HEK293 (cell line): ENCODE measurements around the gene LAMP1.

Experiments
- CTCF ChIA-PET: fragments of 350-600 bp; formaldehyde crosslinking; extraction: SDS; loops from one replicate; lab custom pipeline; 2021; ENCODE audit warnings: antibody characterized with exemption; lab: Yijun Ruan, JAX
- POLR2A ChIA-PET: fragments of 300-600 bp; formaldehyde crosslinking; extraction: SDS; loops from one replicate; lab custom pipeline; 2020; ENCODE audit warnings: antibody characterized with exemption, inconsistent platforms; lab: Yijun Ruan, JAX
- H3K27ac ChIP-seq: fragments of 200-500 bp; sonication (Bioruptor generic); 2 replicates; pipeline ENCODE4 v1.5.1; 2014; ENCODE audit warnings: low read depth, low read length, control low read depth, inconsistent platforms; ENCODE audit errors: extremely low read depth
- H3K36me3 ChIP-seq, 2 experiments: fragments of 200-500 bp in 1 of 2; sonication (Bioruptor generic) in 1 of 2; 1 replicate in 1 of 2; 2 replicates in 1 of 2; pipeline ENCODE4 v1.5.1; 2014 to 2017; ENCODE audit warnings: inconsistent platforms in 2 of 2, low read length in 2 of 2; ENCODE audit not compliant: control insufficient read depth in 2 of 2, insufficient read depth in 1 of 2
- H3K4me1 ChIP-seq: fragments of 200-500 bp; sonication (Bioruptor generic); 2 replicates; pipeline ENCODE4 v1.5.1; 2014; ENCODE audit warnings: mild to moderate bottlenecking, low read length, inconsistent platforms; ENCODE audit not compliant: control insufficient read depth, insufficient read depth
- H3K4me3 ChIP-seq: 2 replicates; pipeline ENCODE4 v1.5.1; 2011; ENCODE audit warnings: low read depth, mild to moderate bottlenecking, control low read depth, low read length, moderate library complexity
- H3K9me3 ChIP-seq: fragments of 200-500 bp; sonication (Bioruptor generic); 2 replicates; pipeline ENCODE4 v1.5.1; 2014; ENCODE audit warnings: low read depth, low read length, inconsistent platforms; ENCODE audit not compliant: control insufficient read depth, insufficient read depth
- KLF16 ChIP-seq: fragments of 450-650 bp; formaldehyde crosslinking; IDR thresholded peaks from 2 replicates; pipeline ENCODE4 v1.5.1; 2017; ENCODE audit warnings: missing biosample characterization, missing genetic modification characterization
- MYNN ChIP-seq: fragments of 450-650 bp; formaldehyde crosslinking; IDR thresholded peaks from 2 replicates; pipeline ENCODE4 v1.5.1; 2016; ENCODE audit warnings: missing biosample characterization, missing genetic modification characterization, borderline replicate concordance
- TRIM28 ChIP-seq: IDR thresholded peaks from 2 replicates; pipeline ENCODE4 v1.6.1; 2011; ENCODE audit warnings: low read length, control low read depth, borderline replicate concordance
- ZIC2 ChIP-seq: fragments of 450-650 bp; formaldehyde crosslinking; IDR thresholded peaks from 2 replicates; pipeline ENCODE4 v1.5.1; 2016; ENCODE audit warnings: missing biosample characterization, missing genetic modification characterization
- ZNF114 ChIP-seq: fragments of 450-650 bp; formaldehyde crosslinking; IDR thresholded peaks from 2 replicates; pipeline ENCODE4 v1.5.0; 2017; ENCODE audit warnings: missing biosample characterization, missing genetic modification characterization
- ZNF121 ChIP-seq: fragments of 450-650 bp; formaldehyde crosslinking; IDR thresholded peaks from 2 replicates; pipeline ENCODE4 v1.5.1; 2016; ENCODE audit warnings: missing biosample characterization, missing genetic modification characterization
- ZNF133 ChIP-seq: fragments of 450-650 bp; formaldehyde crosslinking; IDR thresholded peaks from 2 replicates; pipeline ENCODE4 v1.5.1; 2016; ENCODE audit warnings: missing biosample characterization, missing genetic modification characterization
- ZNF146 ChIP-seq: fragments of 450-650 bp; formaldehyde crosslinking; IDR thresholded peaks from 2 replicates; pipeline ENCODE4 v1.5.1; 2016; ENCODE audit warnings: missing biosample characterization, missing genetic modification characterization
- ZNF184 ChIP-seq: fragments of 450-650 bp; IDR thresholded peaks from 2 replicates; pipeline ENCODE4 v1.5.1; 2018; ENCODE audit warnings: missing biosample characterization, mild to moderate bottlenecking, missing genetic modification characterization
- ZNF23 ChIP-seq: fragments of 450-650 bp; formaldehyde crosslinking; IDR thresholded peaks from 2 replicates; pipeline ENCODE4 v1.5.1; 2016; ENCODE audit warnings: missing biosample characterization, missing genetic modification characterization, borderline replicate concordance
- ZNF24 ChIP-seq: fragments of 450-650 bp; formaldehyde crosslinking; IDR thresholded peaks from 2 replicates; pipeline ENCODE4 v1.5.1; 2016; ENCODE audit warnings: missing biosample characterization, missing genetic modification characterization
- ZNF416 ChIP-seq: fragments of 450-650 bp; formaldehyde crosslinking; IDR thresholded peaks from 2 replicates; pipeline ENCODE4 v1.5.1; 2016; ENCODE audit warnings: missing biosample characterization, missing genetic modification characterization
- ZNF629 ChIP-seq: fragments of 450-650 bp; formaldehyde crosslinking; IDR thresholded peaks from 2 replicates; pipeline ENCODE4 v1.5.1; 2017; ENCODE audit warnings: missing biosample characterization, missing genetic modification characterization
- ZNF639 ChIP-seq: fragments of 450-650 bp; formaldehyde crosslinking; IDR thresholded peaks from 2 replicates; pipeline ENCODE4 v1.5.1; 2016; ENCODE audit warnings: missing biosample characterization, missing genetic modification characterization
- ZNF660 ChIP-seq: fragments of 450-650 bp; IDR thresholded peaks from 2 replicates; pipeline ENCODE4 v1.5.1; 2018; ENCODE audit warnings: missing biosample characterization, mild to moderate bottlenecking, missing genetic modification characterization
- ZNF76 ChIP-seq: fragments of 450-650 bp; formaldehyde crosslinking; IDR thresholded peaks from 2 replicates; pipeline ENCODE4; 2016; ENCODE audit warnings: low read depth, missing biosample characterization, missing genetic modification characterization, borderline replicate concordance
- ZSCAN16 ChIP-seq: fragments of 450-650 bp; formaldehyde crosslinking; IDR thresholded peaks from 2 replicates; pipeline ENCODE4 v1.5.1; 2016; ENCODE audit warnings: missing biosample characterization, missing genetic modification characterization

Gene LAMP1

GRCh38 chr13:113351514-113352026 is 54.5 kb downstream of the LAMP1 start:
- Histone ChIP-seq H3K27ac (no peak overlapping the region), H3K4me3 (no peak overlapping the region), H3K4me1 (no peaks in the 10 kb centered on the region)
- POLR2A ChIA-PET, result no interaction called here
- TF ChIP-seq ZNF639 (tag by site-specific recombination) (no peak), ZNF121 (tag by site-specific recombination) (no peak)
- TF ChIP-seq, all 188 proteins: peak for 0
- no peaks in the 10 kb centered on the region for H3K9me3 ChIP-seq
- CTCF ChIA-PET, result interaction anchor here (0.7 kb wide), 1 partner anchor 45 kb away, joined by 4 read pairs; no protein-coding TSS in a partner anchor
- H3K36me3 ChIP-seq, result peaks cover 0 to 36% of the 10 kb centered on the region in 2 experiments; a peak in 1 of 3 replicates

GRCh38 chr13:113353254-113353653 is 56.2 kb downstream of the LAMP1 start:
- no peaks in the 10 kb centered on the region for H3K9me3 ChIP-seq
- H3K27ac ChIP-seq, result no peak overlapping the region
- TF ChIP-seq ZNF133 (tag by site-specific recombination) (no peak), ZNF146 (tag by site-specific recombination) (peak; percentile 70; the same call in 1 of the 2 replicates)
- no peak overlapping the region for H3K4me3 ChIP-seq
- H3K36me3 ChIP-seq, result peaks cover 0 to 31% of the 10 kb centered on the region in 2 experiments; a peak in 1 of 3 replicates
- ChIA-PET CTCF (no interaction called here), POLR2A (no interaction called here)
- H3K4me1 ChIP-seq, result no peaks in the 10 kb centered on the region

GRCh38 chr13:113354831-113355610 is 58.0 kb downstream of the LAMP1 start:
- Histone ChIP-seq H3K27ac (no peak overlapping the region), H3K36me3 (peaks cover 0 to 18% of the 10 kb centered on the region in 2 experiments; a peak in 1 of 3 replicates), H3K4me3 (no peak overlapping the region), H3K9me3 (no peaks in the 10 kb centered on the region), H3K4me1 (no peaks in the 10 kb centered on the region; the same call in 1 of the 2 replicates)
- no peak for TF ChIP-seq ZNF24 (tag by site-specific recombination)
- TF ChIP-seq ZNF23 (tag by site-specific recombination), result no peak
- no peak for TF ChIP-seq MYNN (tag by site-specific recombination)
- TF ChIP-seq TRIM28, result no peak
- TF ChIP-seq ZNF416 (tag by site-specific recombination), result no peak
- TF ChIP-seq ZSCAN16 (tag by site-specific recombination), result no peak
- TF ChIP-seq ZNF76 (tag by site-specific recombination), result no peak
- no peak for TF ChIP-seq ZNF660
- TF ChIP-seq ZNF629, result no peak
- TF ChIP-seq ZNF184, result no peak
- TF ChIP-seq ZNF114 (tag by site-specific recombination), result no peak
- TF ChIP-seq ZNF146 (tag by site-specific recombination), result no peak
- ChIA-PET POLR2A (interaction anchor here (0.5 kb wide), 1 partner anchor 196 kb away, joined by 6 read pairs; no protein-coding TSS in a partner anchor), CTCF (no interaction called here)

- peak; percentile 33; the same call in 1 of the 2 replicates for TF ChIP-seq ZIC2
- TF ChIP-seq KLF16, result no peak
- ChIA-PET CTCF (no interaction called here), POLR2A (interaction anchor here (0.5 kb wide), 1 partner anchor 196 kb away, joined by 6 read pairs; no protein-coding TSS in a partner anchor)
- no peaks in the 10 kb centered on the region for H3K9me3 ChIP-seq
- no peak overlapping the region for H3K27ac ChIP-seq
- no peak overlapping the region for H3K4me3 ChIP-seq
- H3K4me1 ChIP-seq, result no peaks in the 10 kb centered on the region; the same call in 1 of the 2 replicates
- peaks cover 0 to 12% of the 10 kb centered on the region in 2 experiments; a peak in 1 of 3 replicates for H3K36me3 ChIP-seq
Measured at GRCh38 chr13:113355621-113356020, 58.6 kb downstream of the LAMP1 start.
